HepG2 (cell line): ENCODE results near the gene VAPA. TPM values are rescaled to one million over a fixed set of nuclear protein-coding genes. Genes with fewer than 3 reads are reported as not detected.

Source experiments
- ATAC-seq: fragments of 200-7000 bp; cut with Tn5 transposase; 3 replicates; pipeline ENCODE4 v1.9.1; 2020; ENCODE audit warnings: mild to moderate bottlenecking, moderate library complexity
- BruUV-seq: library from RNA; stranded (reverse); fragments of 400-500 nt; replicated peaks from 2 replicates; lab custom pipeline; 2021; lab: Mats Ljungman, UMichigan
- CTCF ChIA-PET: fragments of 300-600 bp; formaldehyde crosslinking; extraction: SDS; loops from one replicate; lab custom pipeline; 2021; ENCODE audit warnings: low total read pairs, inconsistent platforms, low intra/inter-chr PET ratio; lab: Yijun Ruan, JAX
- POLR2A ChIA-PET: fragments of 350-600 bp; sonication (Branson Sonifier 250); formaldehyde crosslinking; loops from one replicate; lab custom pipeline; 2020; ENCODE audit warnings: antibody characterized with exemption, inconsistent platforms; lab: Yijun Ruan, JAX
- DNase-seq: peaks from one replicate; pipeline ENCODE4 v3.0.0-alpha.2; 2015; ENCODE audit warnings: low spot score
- FAIRE-seq: peaks from 3 replicates; lab custom pipeline; 2011; peaks lifted over from hg19 to GRCh38; lab: Jason Lieb, UNC
- H2AFZ ChIP-seq: one replicate; pipeline ENCODE4 v1.6.1; 2011; ENCODE audit warnings: low read length, inconsistent platforms
- H3K27ac ChIP-seq: fragments of 300-600 bp; 3 replicates; pipeline ENCODE4 v1.8.0; 2011; ENCODE audit warnings: mixed run types, mild to moderate bottlenecking, mixed read lengths, low read length, inconsistent platforms; ENCODE audit not compliant: insufficient read depth; ENCODE audit errors: extremely low read length
- H3K27me3 ChIP-seq, 2 experiments: fragments of 200-600 bp in 1 of 2; 2 replicates in 1 of 2; 3 replicates in 1 of 2; pipeline versions ENCODE4 v1.6.0 to v1.8.0; 2011; ENCODE audit warnings: low read length in 2 of 2, mild to moderate bottlenecking in 2 of 2, moderate library complexity in 2 of 2, inconsistent platforms in 1 of 2; ENCODE audit not compliant: insufficient read depth in 2 of 2, control insufficient read depth in 1 of 2
- H3K36me3 ChIP-seq, 2 experiments: fragments of 200-600 bp in 1 of 2; replicated peaks in 1 of 2; 2 replicates in 1 of 2; 3 replicates in 1 of 2; pipeline versions ENCODE4 v1.5.1 to v1.8.0; 2011; ENCODE audit warnings: low read length in 2 of 2, inconsistent platforms in 1 of 2; ENCODE audit not compliant: insufficient read depth in 2 of 2, control insufficient read depth in 1 of 2
- H3K4me1 ChIP-seq: 2 replicates; pipeline ENCODE4 v1.5.1; 2012; ENCODE audit warnings: low read length, inconsistent platforms; ENCODE audit not compliant: insufficient read depth
- H3K4me2 ChIP-seq: 2 replicates; pipeline ENCODE4 v1.6.0; 2011; ENCODE audit warnings: low read depth, low read length, inconsistent platforms
- H3K4me3 ChIP-seq, 3 experiments: fragments of 200-600 bp in 1 of 3; sonication (generic), shearing (Covaris generic) in 1 of 3; replicated peaks in 1 of 3; 2 replicates each; pipeline ENCODE4 v1.5.1; 2011 to 2016; ENCODE audit warnings: low read length in 3 of 3, inconsistent platforms in 2 of 3, low read depth in 2 of 3, mild to moderate bottlenecking in 2 of 3, control low read depth in 1 of 3, mixed read lengths in 1 of 3; ENCODE audit not compliant: insufficient read depth in 1 of 3
- H3K79me2 ChIP-seq: one replicate; pipeline ENCODE4 v1.6.1; 2011; ENCODE audit warnings: low read length, inconsistent platforms; ENCODE audit not compliant: insufficient read depth
- H3K9ac ChIP-seq: 2 replicates; pipeline ENCODE4 v1.6.0; 2011; ENCODE audit warnings: mild to moderate bottlenecking, low read depth, low read length, inconsistent platforms; ENCODE audit not compliant: insufficient read depth
- H3K9me3 ChIP-seq: 2 replicates; pipeline ENCODE4 v1.5.1; 2012; ENCODE audit warnings: mild to moderate bottlenecking, low read length
- H4K20me1 ChIP-seq: 2 replicates; pipeline ENCODE4 v1.6.0; 2011; ENCODE audit warnings: inconsistent platforms, mild to moderate bottlenecking, low read length, moderate library complexity; ENCODE audit not compliant: insufficient read depth
- FOXJ3 ChIP-seq: sonication (generic); formaldehyde crosslinking; IDR thresholded peaks from 2 replicates; pipeline ENCODE4 v1.4.0; 2020; ENCODE audit warnings: missing genetic modification reagents, mild to moderate bottlenecking, borderline replicate concordance
- KAT2B ChIP-seq: fragments of 150-350 bp; IDR thresholded peaks from 2 replicates; pipeline ENCODE4 v1.6.1; 2014; ENCODE audit warnings: low read depth, low read length, borderline replicate concordance
- NFKB2 ChIP-seq: sonication (generic); formaldehyde crosslinking; IDR thresholded peaks from 2 replicates; pipeline ENCODE4 v1.4.0; 2020; ENCODE audit warnings: missing genetic modification reagents, borderline replicate concordance
- ZC3H13 ChIP-seq: sonication (generic); formaldehyde crosslinking; IDR thresholded peaks from 2 replicates; pipeline ENCODE4 v1.8.1; 2023; ENCODE audit warnings: mild to moderate bottlenecking, missing genetic modification reagents, moderate library complexity
- ZNF510 ChIP-seq: sonication (generic); formaldehyde crosslinking; IDR thresholded peaks from 2 replicates; pipeline ENCODE4 v1.4.0; 2020; ENCODE audit warnings: low read depth, mild to moderate bottlenecking, missing genetic modification reagents
- ZNF543 ChIP-seq: sonication (generic); formaldehyde crosslinking; IDR thresholded peaks from 2 replicates; pipeline ENCODE4 v1.4.0; 2020; ENCODE audit warnings: mild to moderate bottlenecking, missing genetic modification reagents
- ZNF547 ChIP-seq: sonication (generic); formaldehyde crosslinking; IDR thresholded peaks from 2 replicates; pipeline ENCODE4 v1.5.1; 2020; ENCODE audit warnings: mild to moderate bottlenecking, missing genetic modification reagents
- ZNF790 ChIP-seq: sonication (generic); formaldehyde crosslinking; IDR thresholded peaks from 2 replicates; pipeline ENCODE4 v1.8.0; 2022; ENCODE audit warnings: missing genetic modification reagents, mild to moderate bottlenecking, borderline replicate concordance
- WGBS: methylation state at CpG from one replicate; pipeline ENCODE4 v1.1.6; 2017; ENCODE audit warnings: low lambda C conversion rate; 5-methylcytosine and 5-hydroxymethylcytosine counted together
- in situ Hi-C: cut with HindIII; loops from 2 replicates; pipeline ENCODE4 v1.10.0; 2017; ENCODE audit warnings: low pct_unique_long_range_greater_than_20kb; ENCODE audit not compliant: extremely low pct_ligation_motif_present
- intact Hi-C: fragments of 100-400 bp; cut with micrococcal nuclease; formaldehyde crosslinking; loops from one replicate; pipeline ENCODE4 v1.10.0; 2022; ENCODE audit not compliant: unreplicated experiment
- polyA plus RNA-seq, 8 experiments: library from polyadenylated mRNA; depleted of rRNA in 3 of 8; stranded (reverse) in 7 of 8; unstranded in 1 of 8; fragments of >200 nt; fragmentation: Illumina TruSeq in 4 of 8; extraction: Trizol in 4 of 8; gene quantifications; 2 replicates each; pipeline versions ENCODE4 v1.2.1 to v1.2.3, GENCODE V29; 2011 to 2016; ENCODE audit warnings: low read depth in 4 of 8, missing spikeins in 1 of 8, mixed read lengths in 1 of 8; ENCODE audit not compliant: insufficient read depth in 1 of 8
- total RNA-seq, 5 experiments: library from RNA; depleted of rRNA; stranded (reverse); fragments of >200 nt; fragmentation: Illumina TruSeq; extraction: Trizol; gene quantifications; 2 replicates each; pipeline ENCODE4 v1.2.3, GENCODE V29; 2016; ENCODE audit warnings: low read depth in 1 of 5
- TF ChIP-seq, protein P1 (sequence below): sonication (generic); formaldehyde crosslinking; IDR thresholded peaks from 2 replicates; pipeline ENCODE4 v1.4.0; 2020; ENCODE audit warnings: missing genetic modification reagents
- TF ChIP-seq, protein P2 (sequence below): IDR thresholded peaks from 2 replicates; pipeline ENCODE4 v1.6.1; 2018; ENCODE audit warnings: missing genetic modification reagents, mild to moderate bottlenecking, missing compliant biosample characterization
- TF ChIP-seq, protein P3 (sequence below): sonication (generic); formaldehyde crosslinking; IDR thresholded peaks from 2 replicates; pipeline ENCODE4 v1.8.1; 2022; ENCODE audit warnings: low read depth, mild to moderate bottlenecking, missing genetic modification reagents
- TF ChIP-seq, protein P4 (sequence below): sonication (generic); formaldehyde crosslinking; conservative IDR thresholded peaks from 2 replicates; pipeline ENCODE4 v1.4.0; 2020; ENCODE audit warnings: missing genetic modification reagents
- TF ChIP-seq, protein P5 (sequence below): sonication (generic); formaldehyde crosslinking; IDR thresholded peaks from 2 replicates; pipeline ENCODE4 v1.4.0; 2020; ENCODE audit warnings: missing genetic modification reagents
- TF ChIP-seq, protein P6 (sequence below): sonication (generic); formaldehyde crosslinking; IDR thresholded peaks from 2 replicates; pipeline ENCODE4 v1.5.0; 2020; ENCODE audit warnings: mild to moderate bottlenecking, low read depth, missing genetic modification reagents, borderline replicate concordance

Gene VAPA
- total and polyA plus RNA-seq, 2 of the 13 experiments (the other 11 are each of a cell fraction or from before 2014, with no cell fraction given): 167 to 294 TPM

DNA sequence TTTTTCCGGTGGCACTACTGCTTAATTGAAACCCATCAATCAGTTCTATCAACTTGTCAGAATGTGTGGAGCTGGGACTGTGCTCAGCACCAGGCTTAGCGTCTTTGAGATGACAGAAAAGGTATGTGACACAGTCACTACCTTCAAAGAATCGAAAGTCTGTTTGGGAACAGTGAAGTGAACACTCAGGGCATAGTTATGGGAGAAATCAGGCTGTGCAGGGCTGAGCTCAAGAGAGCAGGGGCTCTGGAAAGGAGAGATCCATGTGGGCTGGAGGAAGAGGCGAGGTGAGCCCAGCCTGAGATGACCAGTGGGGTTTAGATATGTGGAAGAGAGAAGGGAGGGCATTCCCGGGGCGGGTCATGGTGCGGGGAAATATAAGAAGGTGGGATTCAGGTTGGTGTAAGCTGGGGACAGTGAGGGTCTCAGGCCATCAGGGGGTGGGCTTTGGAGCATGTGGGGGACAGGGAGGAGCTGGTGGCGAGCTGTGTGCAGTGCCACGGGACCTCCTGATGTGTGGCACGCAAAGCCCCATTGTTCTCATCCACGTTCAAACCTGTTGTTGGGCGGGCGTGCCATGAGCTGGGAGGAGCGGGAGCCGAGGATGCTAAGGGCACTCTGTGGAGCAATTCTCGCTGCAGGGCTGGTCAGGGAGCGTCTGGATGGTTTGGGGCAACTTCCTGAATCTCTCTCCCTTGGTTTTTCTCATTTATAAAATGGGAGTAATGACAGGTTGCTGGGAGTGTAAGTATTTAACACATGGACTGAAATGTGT is 72.5 kb downstream of the VAPA start:
- no peaks in the 10 kb centered on the region for H4K20me1 ChIP-seq
- H3K4me2 ChIP-seq: no peak overlapping the region
- H3K4me1 ChIP-seq: peaks cover 27% of the 10 kb centered on the region
- DNase-seq (no peak), FAIRE-seq (no peak), ATAC-seq (no peak)
- POLR2A ChIA-PET: no interaction called here
- in situ Hi-C loops (no loop called here), intact Hi-C loops (no loop called here)
- no peak overlapping the region for H2AFZ ChIP-seq
- peaks cover 0 to 15% of the 10 kb centered on the region in 2 experiments; a peak in 3 of 5 replicates for H3K27me3 ChIP-seq
- H3K9me3 ChIP-seq: no peaks in the 10 kb centered on the region; the same call in 1 of the 2 replicates
- WGBS: 59% methylated on average over 13 of the region's 17 CpGs
- no TSS peak for BruUV-seq
- H3K27ac ChIP-seq: no peak overlapping the region
- H3K36me3 ChIP-seq: no peaks in the 10 kb centered on the region
- no peaks in the 10 kb centered on the region for H3K79me2 ChIP-seq
- CTCF ChIA-PET: no interaction called here
- no peak overlapping the region for H3K9ac ChIP-seq
- no peak overlapping the region for H3K4me3 ChIP-seq
- TF ChIP-seq, protein P1, sequence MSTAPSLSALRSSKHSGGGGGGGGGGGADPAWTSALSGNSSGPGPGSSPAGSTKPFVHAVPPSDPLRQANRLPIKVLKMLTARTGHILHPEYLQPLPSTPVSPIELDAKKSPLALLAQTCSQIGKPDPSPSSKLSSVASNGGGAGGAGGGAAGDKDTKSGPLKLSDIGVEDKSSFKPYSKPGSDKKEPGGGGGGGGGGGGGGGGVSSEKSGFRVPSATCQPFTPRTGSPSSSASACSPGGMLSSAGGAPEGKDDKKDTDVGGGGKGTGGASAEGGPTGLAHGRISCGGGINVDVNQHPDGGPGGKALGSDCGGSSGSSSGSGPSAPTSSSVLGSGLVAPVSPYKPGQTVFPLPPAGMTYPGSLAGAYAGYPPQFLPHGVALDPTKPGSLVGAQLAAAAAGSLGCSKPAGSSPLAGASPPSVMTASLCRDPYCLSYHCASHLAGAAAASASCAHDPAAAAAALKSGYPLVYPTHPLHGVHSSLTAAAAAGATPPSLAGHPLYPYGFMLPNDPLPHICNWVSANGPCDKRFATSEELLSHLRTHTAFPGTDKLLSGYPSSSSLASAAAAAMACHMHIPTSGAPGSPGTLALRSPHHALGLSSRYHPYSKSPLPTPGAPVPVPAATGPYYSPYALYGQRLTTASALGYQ (CRISPR knock-in tag): no peak
- TF ChIP-seq KAT2B (no peak), ZNF510 (no peak), ZNF547 (no peak), ZC3H13 (no peak), FOXJ3 (no peak), NFKB2 (CRISPR knock-in tag) (no peak), ZNF543 (no peak), ZNF790 (CRISPR knock-in tag) (no peak)
- TF ChIP-seq, protein P2, sequence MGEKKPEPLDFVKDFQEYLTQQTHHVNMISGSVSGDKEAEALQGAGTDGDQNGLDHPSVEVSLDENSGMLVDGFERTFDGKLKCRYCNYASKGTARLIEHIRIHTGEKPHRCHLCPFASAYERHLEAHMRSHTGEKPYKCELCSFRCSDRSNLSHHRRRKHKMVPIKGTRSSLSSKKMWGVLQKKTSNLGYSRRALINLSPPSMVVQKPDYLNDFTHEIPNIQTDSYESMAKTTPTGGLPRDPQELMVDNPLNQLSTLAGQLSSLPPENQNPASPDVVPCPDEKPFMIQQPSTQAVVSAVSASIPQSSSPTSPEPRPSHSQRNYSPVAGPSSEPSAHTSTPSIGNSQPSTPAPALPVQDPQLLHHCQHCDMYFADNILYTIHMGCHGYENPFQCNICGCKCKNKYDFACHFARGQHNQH (CRISPR knock-in tag): no peak
- TF ChIP-seq, protein P3, sequence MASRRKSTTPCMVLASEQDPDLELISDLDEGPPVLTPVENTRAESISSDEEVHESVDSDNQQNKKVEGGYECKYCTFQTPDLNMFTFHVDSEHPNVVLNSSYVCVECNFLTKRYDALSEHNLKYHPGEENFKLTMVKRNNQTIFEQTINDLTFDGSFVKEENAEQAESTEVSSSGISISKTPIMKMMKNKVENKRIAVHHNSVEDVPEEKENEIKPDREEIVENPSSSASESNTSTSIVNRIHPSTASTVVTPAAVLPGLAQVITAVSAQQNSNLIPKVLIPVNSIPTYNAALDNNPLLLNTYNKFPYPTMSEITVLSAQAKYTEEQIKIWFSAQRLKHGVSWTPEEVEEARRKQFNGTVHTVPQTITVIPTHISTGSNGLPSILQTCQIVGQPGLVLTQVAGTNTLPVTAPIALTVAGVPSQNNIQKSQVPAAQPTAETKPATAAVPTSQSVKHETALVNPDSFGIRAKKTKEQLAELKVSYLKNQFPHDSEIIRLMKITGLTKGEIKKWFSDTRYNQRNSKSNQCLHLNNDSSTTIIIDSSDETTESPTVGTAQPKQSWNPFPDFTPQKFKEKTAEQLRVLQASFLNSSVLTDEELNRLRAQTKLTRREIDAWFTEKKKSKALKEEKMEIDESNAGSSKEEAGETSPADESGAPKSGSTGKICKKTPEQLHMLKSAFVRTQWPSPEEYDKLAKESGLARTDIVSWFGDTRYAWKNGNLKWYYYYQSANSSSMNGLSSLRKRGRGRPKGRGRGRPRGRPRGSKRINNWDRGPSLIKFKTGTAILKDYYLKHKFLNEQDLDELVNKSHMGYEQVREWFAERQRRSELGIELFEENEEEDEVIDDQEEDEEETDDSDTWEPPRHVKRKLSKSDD (CRISPR knock-in tag): no peak
- TF ChIP-seq, protein P4, sequence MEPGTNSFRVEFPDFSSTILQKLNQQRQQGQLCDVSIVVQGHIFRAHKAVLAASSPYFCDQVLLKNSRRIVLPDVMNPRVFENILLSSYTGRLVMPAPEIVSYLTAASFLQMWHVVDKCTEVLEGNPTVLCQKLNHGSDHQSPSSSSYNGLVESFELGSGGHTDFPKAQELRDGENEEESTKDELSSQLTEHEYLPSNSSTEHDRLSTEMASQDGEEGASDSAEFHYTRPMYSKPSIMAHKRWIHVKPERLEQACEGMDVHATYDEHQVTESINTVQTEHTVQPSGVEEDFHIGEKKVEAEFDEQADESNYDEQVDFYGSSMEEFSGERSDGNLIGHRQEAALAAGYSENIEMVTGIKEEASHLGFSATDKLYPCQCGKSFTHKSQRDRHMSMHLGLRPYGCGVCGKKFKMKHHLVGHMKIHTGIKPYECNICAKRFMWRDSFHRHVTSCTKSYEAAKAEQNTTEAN: no peak
- TF ChIP-seq, protein P5, sequence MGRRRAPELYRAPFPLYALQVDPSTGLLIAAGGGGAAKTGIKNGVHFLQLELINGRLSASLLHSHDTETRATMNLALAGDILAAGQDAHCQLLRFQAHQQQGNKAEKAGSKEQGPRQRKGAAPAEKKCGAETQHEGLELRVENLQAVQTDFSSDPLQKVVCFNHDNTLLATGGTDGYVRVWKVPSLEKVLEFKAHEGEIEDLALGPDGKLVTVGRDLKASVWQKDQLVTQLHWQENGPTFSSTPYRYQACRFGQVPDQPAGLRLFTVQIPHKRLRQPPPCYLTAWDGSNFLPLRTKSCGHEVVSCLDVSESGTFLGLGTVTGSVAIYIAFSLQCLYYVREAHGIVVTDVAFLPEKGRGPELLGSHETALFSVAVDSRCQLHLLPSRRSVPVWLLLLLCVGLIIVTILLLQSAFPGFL (CRISPR knock-in tag): no peak
- TF ChIP-seq, protein P6, sequence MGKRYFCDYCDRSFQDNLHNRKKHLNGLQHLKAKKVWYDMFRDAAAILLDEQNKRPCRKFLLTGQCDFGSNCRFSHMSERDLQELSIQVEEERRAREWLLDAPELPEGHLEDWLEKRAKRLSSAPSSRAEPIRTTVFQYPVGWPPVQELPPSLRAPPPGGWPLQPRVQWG (CRISPR knock-in tag): no peak
